HG02852 (cell line): ENCODE measurements around the gene CDKN2B-AS1.
A peak's percentile ranks its signal among the peaks of the same experiment; 100 is the strongest.
"Not testable (repeated sequence)": the region's sequence is repeated elsewhere in the genome, so short reads cannot be mapped to it uniquely, and the experiment has no call there.

Experiments used
- ATAC-seq: cut with Tn5 transposase; IDR thresholded peaks from one replicate; pipeline ENCODE4 v1.9.1; 2021; ENCODE audit warnings: mild to moderate bottlenecking, moderate library complexity; ENCODE audit not compliant: unreplicated experiment

Gene CDKN2B-AS1

GRCh38 chr9:22041344-22041743 lies 46.8 kb downstream of the CDKN2B-AS1 start:
- ATAC-seq: no peak

DNA sequence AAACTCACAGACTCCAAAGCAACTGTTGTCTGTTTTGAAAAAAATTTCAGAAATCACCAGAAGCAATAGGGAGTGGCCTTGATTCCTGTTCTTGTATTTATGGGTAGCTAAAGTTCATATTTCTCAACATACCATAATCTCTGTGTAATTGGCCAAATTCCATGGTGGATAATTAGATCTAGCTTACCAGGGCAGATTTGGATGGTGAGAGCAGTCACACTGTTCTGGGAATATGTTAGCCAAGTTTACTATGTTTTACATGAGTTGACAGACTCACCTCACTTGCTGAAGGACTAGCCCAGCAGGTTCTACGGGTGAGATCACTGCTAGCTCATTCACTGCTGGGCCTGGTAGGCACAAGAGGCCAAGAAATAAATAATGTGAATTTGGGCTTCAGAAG lies 47.2 kb downstream of the CDKN2B-AS1 start:
- no peak for ATAC-seq

DNA sequence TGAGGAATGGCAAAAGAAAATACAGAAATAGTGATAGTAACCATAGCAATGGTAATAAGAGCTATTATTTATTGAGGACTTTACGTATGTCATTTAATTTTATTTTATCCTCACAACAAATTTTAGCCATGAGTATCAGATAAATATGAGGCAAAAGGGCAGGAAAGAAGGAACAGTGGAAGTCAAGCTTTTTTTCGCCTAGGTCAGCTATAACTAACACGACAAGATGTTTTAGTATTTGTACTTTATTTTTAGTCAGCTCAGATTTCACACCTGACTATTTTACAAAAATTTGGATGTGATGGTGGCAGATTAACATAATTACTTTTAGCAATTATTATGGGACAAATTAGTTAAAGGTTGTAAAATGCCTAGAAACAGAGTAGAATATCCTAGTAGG lies 49.3 kb downstream of the CDKN2B-AS1 start:
- no peak for ATAC-seq

- ATAC-seq: no peak
These were observed 50.0 kb downstream of the CDKN2B-AS1 start for GRCh38 chr9:22044583-22044982.

DNA sequence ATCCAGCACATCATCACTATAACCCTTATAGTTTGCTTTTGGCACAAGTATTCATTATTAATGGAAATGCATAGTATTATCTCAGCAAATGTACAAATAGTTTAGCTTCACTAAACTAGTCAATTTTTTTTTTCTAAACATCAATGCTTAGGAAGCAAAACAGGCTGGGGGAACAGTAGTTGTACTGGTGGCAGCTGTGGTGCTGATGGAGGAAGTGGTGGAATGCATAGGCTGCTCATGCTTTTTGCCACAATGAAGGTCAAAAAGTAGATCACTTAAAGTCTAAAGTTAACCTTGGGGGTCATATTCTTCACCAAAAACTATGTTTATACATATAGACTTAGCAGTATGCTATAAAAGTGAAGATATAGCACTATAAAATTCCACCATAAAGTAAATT lies 50.8 kb downstream of the CDKN2B-AS1 start:
- no peak for ATAC-seq

- no peak for ATAC-seq
These were observed 51.8 kb downstream of the CDKN2B-AS1 start for GRCh38 chr9:22046243-22046885.

DNA sequence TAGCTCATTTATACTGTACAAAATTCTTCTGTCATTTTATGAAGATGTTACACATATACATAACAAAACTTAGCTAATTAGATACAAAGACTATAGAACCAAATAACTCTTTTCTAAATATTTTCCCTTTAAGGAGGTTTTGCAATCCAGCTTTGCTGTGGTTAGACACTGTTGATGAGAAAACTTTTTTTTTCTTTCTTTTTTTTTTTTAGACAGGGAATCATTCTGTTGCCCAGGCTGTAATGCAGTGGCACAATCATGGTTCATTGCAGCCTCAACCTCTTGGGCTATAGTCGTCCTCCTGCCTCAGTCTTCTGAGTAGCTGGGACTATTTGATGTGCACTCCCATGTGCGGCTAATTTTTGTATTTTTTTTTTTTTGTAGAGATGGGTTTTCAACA lies 53.0 kb downstream of the CDKN2B-AS1 start:
- no peak for ATAC-seq

DNA sequence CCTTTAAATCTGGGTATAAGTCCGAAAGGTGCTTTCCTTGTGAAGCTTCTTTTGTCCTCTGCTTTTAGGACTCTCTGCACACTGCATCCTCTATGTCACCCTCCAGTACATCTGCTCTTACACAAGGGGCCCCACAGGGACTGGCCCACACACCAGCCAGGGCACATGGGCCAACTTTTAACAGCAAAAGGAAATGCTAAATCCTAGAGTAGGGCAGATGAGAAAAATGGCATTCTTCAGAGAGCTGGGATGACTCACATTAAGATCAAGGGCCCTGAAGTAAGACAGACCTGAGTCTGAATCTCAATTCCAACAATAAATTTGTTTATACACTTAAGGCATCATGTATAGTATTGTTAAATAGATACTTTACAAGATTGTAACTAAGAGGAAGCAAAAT lies 54.8 kb downstream of the CDKN2B-AS1 start:
- ATAC-seq: no peak

GRCh38 chr9:22050924-22051323 lies 56.3 kb downstream of the CDKN2B-AS1 start:
- ATAC-seq: peak; percentile 74

DNA sequence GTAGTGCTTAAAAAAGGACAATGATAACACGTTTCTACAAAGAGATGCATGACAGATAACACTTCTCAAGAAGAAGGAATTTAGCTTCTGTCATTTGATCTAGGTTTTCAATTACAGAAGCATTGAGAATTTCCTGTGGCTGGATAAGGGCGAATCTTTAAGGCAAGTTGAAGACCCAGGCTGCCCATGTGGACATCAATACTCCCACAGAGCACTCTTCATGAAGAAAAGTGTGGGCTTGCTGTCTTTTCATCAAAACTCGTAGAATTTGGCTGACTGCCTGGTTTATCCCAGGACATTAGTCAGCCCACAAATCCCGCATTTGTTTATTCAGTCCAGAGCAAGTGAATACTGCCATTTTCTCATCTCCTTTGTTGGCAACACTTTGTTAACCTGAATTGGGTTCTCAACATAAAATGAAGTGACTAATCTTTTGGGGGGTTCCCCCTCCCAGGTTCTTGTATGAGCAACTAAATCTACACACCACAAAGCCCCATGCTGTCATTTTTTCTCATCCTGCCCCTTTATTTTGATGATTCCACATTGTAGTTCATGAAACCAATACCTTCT lies 57.9 kb downstream of the CDKN2B-AS1 start:
- peak; percentile 56 for ATAC-seq

GRCh38 chr9:22053178-22053577 lies 58.6 kb downstream of the CDKN2B-AS1 start:
- ATAC-seq: no peak

DNA sequence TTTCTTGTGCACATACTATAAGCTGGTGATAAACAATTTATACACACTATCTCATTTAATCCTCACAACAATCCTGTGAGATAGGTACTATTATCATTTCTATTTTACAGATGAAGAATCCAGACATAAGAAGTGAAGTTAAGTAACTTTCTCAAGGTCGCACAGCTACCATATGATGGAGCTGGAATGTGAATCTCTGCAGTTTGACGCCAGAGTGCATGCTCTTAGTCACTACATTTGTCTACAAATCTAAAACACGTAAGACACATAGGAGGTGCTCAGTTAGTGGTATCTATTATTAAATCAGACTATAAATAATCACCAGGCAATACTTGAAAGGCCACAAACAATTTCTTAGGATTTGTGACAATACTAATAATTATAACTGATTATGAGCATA lies 59.5 kb downstream of the CDKN2B-AS1 start:
- no peak for ATAC-seq

GRCh38 chr9:22054529-22054928 lies 59.9 kb downstream of the CDKN2B-AS1 start:
- ATAC-seq: no peak

GRCh38 chr9:22055090-22055489 lies 60.5 kb downstream of the CDKN2B-AS1 start:
- ATAC-seq: no peak

DNA sequence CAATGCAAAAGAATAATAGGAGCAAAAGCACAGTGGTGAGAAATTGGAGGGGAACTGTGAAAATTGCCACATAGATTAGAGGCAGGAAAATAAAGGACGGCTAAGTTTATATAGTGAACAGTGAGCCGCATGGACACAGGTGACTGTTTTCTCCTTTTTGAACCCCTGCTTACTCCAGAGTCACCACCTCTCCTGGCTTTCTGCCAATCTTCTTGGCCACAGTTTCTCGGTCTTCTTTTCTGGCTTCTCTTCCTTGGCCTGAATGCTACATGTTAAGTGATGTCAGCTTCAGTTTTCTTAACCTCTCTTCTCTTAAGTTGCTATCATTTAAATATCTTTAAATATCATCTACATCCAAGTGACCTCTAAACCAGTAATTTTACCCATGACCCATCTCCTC lies 61.8 kb downstream of the CDKN2B-AS1 start:
- no peak for ATAC-seq

DNA sequence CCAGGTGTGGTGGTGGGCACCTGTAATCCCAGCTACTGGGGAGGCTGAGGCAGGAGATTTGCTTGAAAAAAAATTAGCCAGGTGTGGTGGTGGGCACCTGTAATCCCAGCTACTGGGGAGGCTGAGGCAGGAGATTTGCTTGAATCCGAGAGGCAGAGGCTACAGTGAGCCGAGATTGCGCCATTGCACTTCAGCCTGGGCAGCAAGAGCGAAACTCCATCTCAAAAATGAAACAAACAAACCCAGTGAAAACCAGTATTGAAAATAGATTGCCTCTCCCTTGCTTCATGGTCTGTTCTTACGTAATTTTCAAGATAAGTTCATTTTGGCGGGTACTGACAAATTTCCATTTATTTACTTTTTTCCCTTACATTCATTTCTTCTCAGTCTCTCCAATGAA lies 63.4 kb downstream of the CDKN2B-AS1 start:
- not testable (repeated sequence) for ATAC-seq

DNA sequence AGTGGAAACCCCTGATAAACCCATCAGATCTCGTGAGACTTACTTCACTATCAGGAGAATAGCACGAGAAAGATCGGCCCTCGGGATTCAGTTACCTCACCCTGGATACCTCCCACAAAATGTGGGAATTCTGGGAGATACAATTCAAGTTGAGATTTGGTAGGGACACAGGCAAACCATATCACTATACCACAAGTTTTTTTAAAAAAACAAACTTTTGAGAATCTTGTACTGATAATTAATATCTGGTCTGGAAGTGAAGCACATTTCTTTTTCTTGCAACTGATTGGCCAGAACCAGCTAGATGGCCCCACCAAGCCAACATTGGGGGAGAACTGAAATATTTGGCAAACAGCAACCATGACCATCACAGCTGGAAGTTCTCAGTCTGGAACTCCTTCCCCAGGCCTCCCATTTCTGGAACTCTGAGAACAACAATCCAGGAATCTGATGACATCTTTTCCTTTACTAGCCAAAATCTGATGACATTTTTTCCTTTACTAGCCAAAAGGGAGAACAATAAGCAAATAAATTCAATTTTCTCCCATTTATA lies 66.3 kb downstream of the CDKN2B-AS1 start:
- no peak for ATAC-seq

GRCh38 chr9:22064957-22065356 lies 70.4 kb downstream of the CDKN2B-AS1 start:
- no peak for ATAC-seq

DNA sequence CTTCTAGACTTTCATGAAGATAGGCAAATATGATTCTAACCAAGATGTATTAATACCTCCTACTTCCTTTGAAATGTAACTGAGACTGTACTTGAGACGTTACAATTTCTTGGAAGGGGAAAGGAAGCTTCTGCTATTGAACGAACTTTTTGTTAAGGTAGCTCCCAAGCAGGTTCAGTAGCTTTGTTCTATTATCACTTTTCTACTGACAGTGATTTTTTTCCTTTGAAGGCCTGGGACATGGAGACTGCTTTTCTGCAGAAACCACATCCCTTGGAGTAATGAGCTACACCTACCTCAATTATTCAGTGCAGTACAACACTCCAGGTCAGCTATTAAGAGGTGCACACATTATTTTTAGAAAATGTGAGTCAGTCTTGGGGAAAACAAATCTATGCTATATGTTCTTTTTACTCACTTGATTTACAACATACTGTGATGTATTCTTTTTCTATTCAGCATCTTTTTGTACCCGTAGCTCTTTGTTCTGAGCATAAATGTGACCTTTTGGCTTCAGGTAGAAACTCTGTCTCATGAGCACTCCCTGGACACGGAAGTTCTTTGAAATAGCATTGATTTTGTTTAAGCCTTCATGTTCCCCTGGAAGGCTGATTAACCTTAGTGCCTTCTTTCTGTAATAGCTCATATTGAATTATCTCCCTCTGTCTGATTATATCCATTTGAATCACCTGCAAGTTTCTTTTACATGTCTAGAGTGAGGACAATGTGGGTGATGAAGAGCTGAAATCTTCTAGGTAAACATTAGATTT lies 71.0 kb downstream of the CDKN2B-AS1 start:
- no peak for ATAC-seq

- ATAC-seq: no peak
These were observed 72.6 kb downstream of the CDKN2B-AS1 start for GRCh38 chr9:22067196-22067595.

DNA sequence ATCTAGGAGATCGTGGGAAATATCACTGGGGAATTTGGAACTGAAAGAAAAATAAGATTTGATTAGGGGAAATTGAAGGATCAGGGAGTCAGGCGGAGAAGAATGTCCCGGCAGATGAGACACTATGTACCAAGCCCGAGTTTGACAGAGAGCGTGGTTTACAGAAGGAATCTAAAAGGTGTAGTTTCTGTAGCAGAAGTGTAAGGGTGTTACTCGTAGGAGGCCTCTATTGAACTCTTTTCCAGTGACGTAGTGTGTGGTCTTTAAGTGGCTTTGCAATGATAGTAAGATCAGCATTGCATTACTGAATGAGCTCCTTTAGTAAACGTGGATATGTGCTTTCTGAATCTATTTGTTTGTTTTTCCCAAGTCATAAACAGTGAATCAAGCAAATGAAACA lies 73.8 kb downstream of the CDKN2B-AS1 start:
- no peak for ATAC-seq

DNA sequence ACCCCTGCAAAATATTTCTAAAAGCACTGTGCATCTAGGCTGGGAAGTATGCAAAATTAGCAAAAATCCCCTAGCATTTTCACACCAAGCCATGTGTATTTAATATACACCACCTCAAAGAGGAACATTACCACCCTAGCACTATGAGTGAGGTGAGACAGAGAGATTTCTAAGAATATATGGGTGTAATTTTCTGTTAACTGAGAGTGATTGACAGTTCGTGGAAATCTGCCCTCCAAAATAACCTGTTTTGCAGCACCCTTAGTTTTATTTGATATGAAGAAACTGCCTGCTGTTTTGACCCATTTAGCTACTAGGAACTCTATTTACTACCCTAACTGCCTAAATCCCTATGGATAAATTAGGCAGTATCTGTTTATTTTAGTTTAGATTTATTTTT lies 78.8 kb downstream of the CDKN2B-AS1 start:
- ATAC-seq: no peak
